Psoas muscle (tissue), 8 donors: ENCODE data around the gene PALS2. TPM values are rescaled to one million over a fixed set of nuclear protein-coding genes. Genes with fewer than 3 reads are reported as not detected.

Source experiments
- ATAC-seq, 4 donors: fragments of 200-7000 bp; cut with Tn5 transposase; one replicate each; pipeline ENCODE4 v1.9.1; 2020; ENCODE audit warnings: moderate library complexity in 3 of 4, mild to moderate bottlenecking in 2 of 4
- DNase-seq, 2 donors: peaks; one replicate each; pipeline ENCODE4 v3.0.0-alpha.2; 2020
- H3K27ac ChIP-seq: fragments of 200-600 bp; one replicate; pipeline ENCODE4 v1.8.0; 2022
- H3K27me3 ChIP-seq, 3 donors: fragments of 200-600 bp in 1 of 3; one replicate each; pipeline versions ENCODE4 v1.6.1 to v1.8.0; 2013 to 2022; ENCODE audit warnings: low read length in 2 of 3, mild to moderate bottlenecking in 2 of 3, moderate library complexity in 1 of 3; ENCODE audit not compliant: insufficient read depth in 3 of 3
- H3K36me3 ChIP-seq, 2 donors: fragments of 200-600 bp in 1 of 2; one replicate each; pipeline versions ENCODE4 v1.6.1 to v1.8.0; 2013 to 2022; ENCODE audit warnings: low read depth in 1 of 2, mild to moderate bottlenecking in 1 of 2, moderate library complexity in 1 of 2; ENCODE audit not compliant: insufficient read depth in 1 of 2
- H3K4me1 ChIP-seq: fragments of 200-600 bp; one replicate; pipeline ENCODE4 v1.8.0; 2022
- H3K4me3 ChIP-seq: fragments of 200-600 bp; one replicate; pipeline ENCODE4 v1.8.0; 2022; ENCODE audit warnings: mild to moderate bottlenecking
- H3K9me3 ChIP-seq: fragments of 200-600 bp; one replicate; pipeline ENCODE4 v1.8.0; 2022
- WGBS, 3 donors: extraction: QIAGEN DNeasy Blood & Tissue Kit; methylation state at CpG; one replicate each; pipeline versions ENCODE4 v1.1.6 to v1.1.7; 2013; 5-methylcytosine and 5-hydroxymethylcytosine counted together
- intact Hi-C, 2 donors: fragments of 100-400 bp; cut with DNase I; formaldehyde crosslinking; loops; one replicate each; pipeline versions ENCODE4 v1.11.0 to v1.14.2; 2022
- polyA plus RNA-seq, 3 donors: library from polyadenylated mRNA; stranded (reverse); fragments of 200-250 nt; gene quantifications; one replicate each; pipeline ENCODE4 v1.2.3, GENCODE V29; 2013
- total RNA-seq, 4 donors: library from RNA; stranded (reverse); fragmentation: NEBNext Ultra II Directional in 2 of 4; extraction: Animal tissue kit (Norgen Biotek cat#: 25700) in 2 of 4; gene quantifications; one replicate each; pipeline versions ENCODE4 v1.2.1 to v1.2.4, GENCODE V29; 2021 to 2023
- TF ChIP-seq, protein P1 (sequence below): fragments of 200-600 bp; IDR thresholded peaks from one replicate; pipeline ENCODE4 v1.8.0; 2022; ENCODE audit warnings: antibody characterized with exemption
- donor health status: healthy with polysubstance abuse.
- donor health status: DM: no; HTN: no; CAD: no; lungs with moderate emphysema.
- donor health status: Bipolar disorder and iron deficiency.
- donor health status: healthy.
- donor health status: DM: yes; HTN: yes; CAD: no.
- donor health status: DM: no; HTN: no; CAD: no.
- donor health status: DM: no; HTN: no; CAD: no.
- donor health status: DM: yes; HTN: yes; CAD: no.

The PALS2 gene
- total and polyA plus RNA-seq, 7 donors: 6.4 to 67.4 (median 21.5) TPM

GRCh38 chr7:24576171-24577025 is 3.1 kb downstream of the PALS2 start:
- no peak overlapping the region for H3K27ac ChIP-seq
- TF ChIP-seq, protein P1, sequence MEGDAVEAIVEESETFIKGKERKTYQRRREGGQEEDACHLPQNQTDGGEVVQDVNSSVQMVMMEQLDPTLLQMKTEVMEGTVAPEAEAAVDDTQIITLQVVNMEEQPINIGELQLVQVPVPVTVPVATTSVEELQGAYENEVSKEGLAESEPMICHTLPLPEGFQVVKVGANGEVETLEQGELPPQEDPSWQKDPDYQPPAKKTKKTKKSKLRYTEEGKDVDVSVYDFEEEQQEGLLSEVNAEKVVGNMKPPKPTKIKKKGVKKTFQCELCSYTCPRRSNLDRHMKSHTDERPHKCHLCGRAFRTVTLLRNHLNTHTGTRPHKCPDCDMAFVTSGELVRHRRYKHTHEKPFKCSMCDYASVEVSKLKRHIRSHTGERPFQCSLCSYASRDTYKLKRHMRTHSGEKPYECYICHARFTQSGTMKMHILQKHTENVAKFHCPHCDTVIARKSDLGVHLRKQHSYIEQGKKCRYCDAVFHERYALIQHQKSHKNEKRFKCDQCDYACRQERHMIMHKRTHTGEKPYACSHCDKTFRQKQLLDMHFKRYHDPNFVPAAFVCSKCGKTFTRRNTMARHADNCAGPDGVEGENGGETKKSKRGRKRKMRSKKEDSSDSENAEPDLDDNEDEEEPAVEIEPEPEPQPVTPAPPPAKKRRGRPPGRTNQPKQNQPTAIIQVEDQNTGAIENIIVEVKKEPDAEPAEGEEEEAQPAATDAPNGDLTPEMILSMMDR: peak; percentile 56
- H3K4me3 ChIP-seq: peak overlapping the region; percentile 89
- no peak for ATAC-seq
- DNase-seq: no peak
- 33 to 54% (median 54%) methylated on average over 2 of the region's 2 CpGs for WGBS, 3 donors
- H3K9me3 ChIP-seq: no peaks in the 10 kb centered on the region
- H3K4me1 ChIP-seq: peaks cover 29% of the 10 kb centered on the region
- no peaks in the 10 kb centered on the region for H3K36me3 ChIP-seq
- no peaks in the 10 kb centered on the region for H3K27me3 ChIP-seq
- intact Hi-C loops: loop anchor here (5.0 kb wide), 1 partner anchor 91 kb away; no protein-coding TSS in a partner anchor

DNA sequence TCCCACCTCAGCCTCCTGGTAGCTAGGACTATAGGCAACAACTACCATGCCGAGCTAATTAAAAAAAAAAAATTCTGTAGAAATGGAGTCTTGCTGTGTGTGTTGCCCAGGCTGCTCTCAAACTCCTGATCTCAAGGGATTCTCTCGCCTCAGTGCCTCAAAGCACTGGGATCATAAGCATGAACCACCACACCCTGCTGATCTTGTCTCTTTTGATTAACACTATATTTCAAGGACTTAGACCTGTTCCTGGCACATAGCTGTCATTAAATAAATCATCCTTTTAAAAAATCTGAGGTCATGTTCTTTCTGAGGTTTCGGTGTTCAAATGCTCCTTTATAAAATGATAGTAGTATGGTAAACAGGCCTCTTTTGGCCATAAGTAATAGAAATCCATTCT is 4.8 kb downstream of the PALS2 start:
- ATAC-seq: no peak
- Histone ChIP-seq H3K9me3 (no peaks in the 10 kb centered on the region), H3K36me3 (no peaks in the 10 kb centered on the region), H3K4me1 (peaks cover 29% of the 10 kb centered on the region), H3K27me3 (no peaks in the 10 kb centered on the region), H3K4me3 (no peak overlapping the region), H3K27ac (no peak overlapping the region)
- 77 to 92% (median 84%) methylated on average over 3 of the region's 3 CpGs for WGBS, 3 donors
- intact Hi-C loops: loop anchor here (1.0 to 5.0 kb wide), 2 partner anchors 48 to 89 kb away; no protein-coding TSS in a partner anchor
- no peak for DNase-seq
- TF ChIP-seq, protein P1: no peak

- H3K4me3 ChIP-seq: no peak overlapping the region
- WGBS, 3 donors: 91 to 93% (median 93%) methylated on average over 2 of the region's 2 CpGs
- no peaks in the 10 kb centered on the region for H3K9me3 ChIP-seq
- TF ChIP-seq, protein P1: no peak
- DNase-seq (no peak), ATAC-seq (no peak)
- no peaks in the 10 kb centered on the region for H3K36me3 ChIP-seq
- no peak overlapping the region for H3K27ac ChIP-seq
- intact Hi-C loops: no loop called here
- H3K27me3 ChIP-seq: no peaks in the 10 kb centered on the region
- H3K4me1 ChIP-seq: peaks cover 24% of the 10 kb centered on the region
These were observed 7.2 kb downstream of the PALS2 start for GRCh38 chr7:24580283-24580946.

DNA sequence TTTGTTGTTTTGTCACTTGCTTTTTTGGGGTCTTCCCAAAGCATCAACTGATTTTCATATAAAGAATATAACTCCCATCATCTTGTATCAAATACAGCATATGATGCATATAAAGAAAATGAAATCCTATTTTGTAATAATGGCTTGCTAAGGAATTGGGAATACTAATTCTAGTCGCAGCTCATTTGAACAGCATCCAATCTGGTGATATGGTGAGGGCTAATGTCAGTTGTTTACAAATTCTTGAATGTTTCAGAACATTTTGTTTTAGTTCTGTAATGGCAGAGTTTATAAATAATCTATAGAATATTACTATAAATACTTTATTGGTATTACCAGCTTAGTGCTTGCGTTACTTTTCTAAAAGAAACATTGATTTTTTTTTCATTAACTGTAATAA is 8.9 kb downstream of the PALS2 start:
- TF ChIP-seq, protein P1: no peak

More for the DNA sequence above, 8.9 kb downstream of the PALS2 start:
- no peak overlapping the region for H3K4me3 ChIP-seq
- H3K36me3 ChIP-seq: no peaks in the 10 kb centered on the region
- H3K27me3 ChIP-seq: no peaks in the 10 kb centered on the region
- WGBS, 3 donors: 72 to 85% (median 84%) methylated on average over 2 of the region's 2 CpGs
- no peak overlapping the region for H3K27ac ChIP-seq
- ATAC-seq (no peak), DNase-seq (no peak)
- H3K4me1 ChIP-seq: peaks cover 15% of the 10 kb centered on the region
- no peaks in the 10 kb centered on the region for H3K9me3 ChIP-seq
- intact Hi-C loops: no loop called here
